Measurements from ENCODE around the gene PIK3C3. TPM values are rescaled to one million over a fixed set of nuclear protein-coding genes. Genes with fewer than 3 reads are reported as not detected.
A peak's percentile ranks its signal among the peaks of the same experiment; 100 is the strongest.

The PIK3C3 gene
- total RNA-seq, 2 donors from 2014 or later = 56.3 to 74.4 TPM

GRCh38 chr18:42080340-42080739 is 125.3 kb downstream of the PIK3C3 start:
- no peak overlapping the region for H3K4me3 Mint-ChIP-seq
- no peak overlapping the region for H3K27ac Mint-ChIP-seq
- H3K9me3 Mint-ChIP-seq = no peaks in the 10 kb centered on the region
- no peak for DNase-seq (ENCODE audit: low spot score)
- no peaks in the 10 kb centered on the region for H3K27me3 Mint-ChIP-seq
- H3K36me3 Mint-ChIP-seq = peaks cover 39% of the 10 kb centered on the region
- H3K4me1 Mint-ChIP-seq (ENCODE audit: low read depth in 2 of 2) = peaks cover 0 to 20% of the 10 kb centered on the region in 2 donors
- no peak for ATAC-seq

- DNase-seq (ENCODE audit: low spot score) (no peak), ATAC-seq (peak in 1 of 2 donors; percentile 56)
- peak overlapping the region in 1 of 2 donors; percentile 56 for H3K27ac Mint-ChIP-seq
- no peaks in the 10 kb centered on the region for H3K27me3 Mint-ChIP-seq
- H3K36me3 Mint-ChIP-seq = peaks cover 33% of the 10 kb centered on the region
- no peaks in the 10 kb centered on the region for H3K9me3 Mint-ChIP-seq
- H3K4me1 Mint-ChIP-seq (ENCODE audit: low read depth in 2 of 2) = peaks cover 0 to 20% of the 10 kb centered on the region in 2 donors
- H3K4me3 Mint-ChIP-seq = peak overlapping the region; percentile 68
These were observed 127.6 kb downstream of the PIK3C3 start for GRCh38 chr18:42082415-42083234.

DNA sequence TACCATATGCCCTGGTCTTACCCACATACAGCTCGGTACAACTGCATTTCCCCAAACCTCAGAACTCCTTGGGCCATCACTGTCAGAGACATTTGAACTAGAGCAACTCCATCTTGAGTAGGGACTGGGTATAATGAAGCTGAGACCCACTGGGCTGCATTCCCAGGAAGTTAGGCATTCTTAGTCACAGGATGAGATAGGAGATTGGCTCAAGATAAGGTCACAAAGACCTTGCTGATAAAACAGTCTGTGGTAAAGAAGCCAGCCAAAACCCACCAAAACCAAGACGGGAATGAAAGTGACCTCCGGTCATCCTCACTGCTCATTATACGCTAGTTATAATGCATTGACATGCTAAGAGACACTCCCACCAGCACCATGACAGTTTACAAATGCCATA is 131.3 kb downstream of the PIK3C3 start:
- Mint-ChIP-seq H3K4me1 (ENCODE audit: low read depth in 2 of 2) (peaks cover 0 to 14% of the 10 kb centered on the region in 2 donors), H3K9me3 (no peaks in the 10 kb centered on the region), H3K36me3 (peaks cover 15% of the 10 kb centered on the region), H3K4me3 (no peak overlapping the region), H3K27me3 (no peaks in the 10 kb centered on the region), H3K27ac (no peak overlapping the region)
- no peak for DNase-seq (ENCODE audit: low spot score)
- no peak for ATAC-seq

- Mint-ChIP-seq H3K4me1 (ENCODE audit: low read depth in 2 of 2) (peaks cover 0 to 11% of the 10 kb centered on the region in 2 donors), H3K27me3 (no peaks in the 10 kb centered on the region), H3K27ac (no peak overlapping the region), H3K9me3 (no peaks in the 10 kb centered on the region), H3K4me3 (no peak overlapping the region), H3K36me3 (peaks cover 12% of the 10 kb centered on the region)
- no peak for ATAC-seq
- DNase-seq (ENCODE audit: low spot score) = no peak
These were observed 132.2 kb downstream of the PIK3C3 start for GRCh38 chr18:42087235-42087634.

GRCh38 chr18:42087876-42088275 is 132.8 kb downstream of the PIK3C3 start:
- H3K4me3 Mint-ChIP-seq = no peak overlapping the region
- H3K4me1 Mint-ChIP-seq (ENCODE audit: low read depth in 2 of 2) = peaks cover 0 to 6% of the 10 kb centered on the region in 2 donors
- ATAC-seq = no peak
- DNase-seq (ENCODE audit: low spot score) = no peak
- no peaks in the 10 kb centered on the region for H3K27me3 Mint-ChIP-seq
- H3K9me3 Mint-ChIP-seq = no peaks in the 10 kb centered on the region
- H3K36me3 Mint-ChIP-seq = peaks cover 6% of the 10 kb centered on the region
- no peak overlapping the region for H3K27ac Mint-ChIP-seq

DNA sequence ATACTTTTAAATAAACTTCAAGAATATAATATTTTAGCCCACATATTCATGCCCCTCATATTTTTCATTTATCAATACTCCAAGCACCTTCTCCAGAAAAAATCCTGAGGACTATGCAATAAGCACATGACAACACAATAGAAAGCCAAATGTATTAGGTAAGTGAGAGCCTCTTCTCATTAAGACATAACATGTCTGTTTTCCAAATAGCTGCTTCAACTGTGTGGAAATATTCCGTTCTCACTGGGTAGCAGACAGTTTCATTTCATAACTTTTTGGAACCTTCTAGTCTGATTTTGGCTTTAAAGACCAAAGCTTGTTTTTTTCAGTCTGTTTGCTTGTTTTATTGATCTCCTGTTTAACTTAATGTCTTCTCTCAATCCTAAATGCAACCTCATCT is 137.8 kb downstream of the PIK3C3 start:
- no peaks in the 10 kb centered on the region for H3K36me3 Mint-ChIP-seq
- H3K4me3 Mint-ChIP-seq = no peak overlapping the region
- peaks cover 0 to 3% of the 10 kb centered on the region in 2 donors for H3K27me3 Mint-ChIP-seq
- no peak overlapping the region for H3K27ac Mint-ChIP-seq
- ATAC-seq = no peak
- no peak for DNase-seq (ENCODE audit: low spot score)
- peaks cover 3% of the 10 kb centered on the region for H3K9me3 Mint-ChIP-seq
- no peaks in the 10 kb centered on the region for H3K4me1 Mint-ChIP-seq (ENCODE audit: low read depth in 2 of 2)

DNA sequence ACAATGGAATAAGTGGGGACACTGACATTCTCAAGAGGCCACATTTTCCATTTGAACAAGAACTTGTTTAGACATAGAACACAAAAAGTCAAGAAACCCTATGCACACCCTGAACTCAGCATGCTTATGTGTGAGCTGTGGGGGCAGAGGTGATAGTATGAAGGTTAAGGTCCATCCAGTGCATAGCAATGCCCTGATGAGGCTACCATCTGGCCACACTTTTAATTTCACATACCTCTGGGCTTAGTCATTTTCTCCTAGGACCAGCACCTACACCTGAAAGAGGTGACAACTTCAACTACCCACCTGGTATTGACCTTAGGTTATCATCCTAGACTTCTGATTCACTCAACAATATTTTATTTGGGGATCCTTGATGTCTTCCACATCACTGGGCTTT is 139.8 kb downstream of the PIK3C3 start:
- Mint-ChIP-seq H3K36me3 (no peaks in the 10 kb centered on the region), H3K27me3 (peaks cover 0 to 5% of the 10 kb centered on the region in 2 donors), H3K9me3 (peaks cover 3% of the 10 kb centered on the region), H3K4me1 (ENCODE audit: low read depth in 2 of 2) (no peaks in the 10 kb centered on the region), H3K27ac (no peak overlapping the region), H3K4me3 (no peak overlapping the region)
- DNase-seq (ENCODE audit: low spot score) (no peak), ATAC-seq (no peak)

DNA sequence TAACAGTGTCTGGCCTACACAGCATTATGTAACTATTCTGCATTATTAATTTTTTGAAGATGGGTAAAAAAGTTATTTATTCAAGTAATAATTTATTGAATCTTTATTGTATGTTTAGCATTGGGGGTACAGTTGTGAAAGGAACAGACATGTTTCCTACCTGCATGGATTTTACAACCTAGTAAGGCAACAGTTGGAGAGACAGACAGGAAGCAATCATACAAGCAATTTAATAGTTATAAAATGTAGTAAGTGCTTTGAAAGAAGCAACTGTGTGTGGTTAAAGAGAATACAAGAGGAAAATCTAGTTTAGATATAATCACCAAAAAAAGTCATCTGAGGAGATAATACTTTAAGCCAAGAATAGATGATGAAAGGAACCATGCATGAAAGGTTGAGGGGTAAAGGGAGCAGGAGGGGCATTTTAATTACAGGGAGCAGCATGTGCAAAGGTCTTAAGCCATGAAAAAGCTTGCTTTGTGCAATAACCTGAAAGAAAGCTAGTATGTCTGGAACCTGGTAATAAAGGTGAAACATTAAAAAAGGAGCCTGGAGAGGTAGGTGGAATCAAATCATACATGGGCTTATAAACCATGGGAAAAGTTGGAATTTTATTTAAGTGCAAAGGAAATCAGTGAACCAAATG is 140.8 kb downstream of the PIK3C3 start:
- Mint-ChIP-seq H3K27me3 (peaks cover 0 to 5% of the 10 kb centered on the region in 2 donors), H3K9me3 (peaks cover 3% of the 10 kb centered on the region), H3K4me3 (no peak overlapping the region), H3K4me1 (ENCODE audit: low read depth in 2 of 2) (no peaks in the 10 kb centered on the region), H3K36me3 (no peaks in the 10 kb centered on the region), H3K27ac (no peak overlapping the region)
- DNase-seq (ENCODE audit: low spot score) (no peak), ATAC-seq (no peak)

DNA sequence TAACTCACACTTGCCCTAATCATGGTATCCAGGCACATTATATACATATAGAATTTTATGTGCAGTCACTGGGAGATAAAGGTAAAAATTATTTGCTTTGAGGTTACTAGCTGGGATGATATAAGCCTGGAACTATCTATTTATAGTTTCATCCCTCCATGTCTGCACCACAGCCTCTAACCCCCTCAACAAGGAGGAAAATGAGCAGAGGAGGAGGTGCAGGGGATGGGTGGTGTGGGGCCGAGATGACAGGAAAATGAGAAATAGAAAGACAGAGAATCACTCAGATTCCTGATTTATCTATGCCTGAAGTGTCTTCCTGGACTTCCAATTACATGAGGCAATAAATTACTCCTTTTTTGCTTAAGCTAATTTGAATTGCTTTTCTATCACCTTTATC is 145.2 kb downstream of the PIK3C3 start:
- Mint-ChIP-seq H3K4me1 (ENCODE audit: low read depth in 2 of 2) (no peaks in the 10 kb centered on the region), H3K27me3 (peaks cover 0 to 5% of the 10 kb centered on the region in 2 donors), H3K4me3 (no peak overlapping the region), H3K27ac (no peak overlapping the region), H3K36me3 (no peaks in the 10 kb centered on the region), H3K9me3 (peaks cover 3% of the 10 kb centered on the region)
- DNase-seq (ENCODE audit: low spot score) = no peak
- ATAC-seq = no peak

GRCh38 chr18:42100911-42101310 is 145.9 kb downstream of the PIK3C3 start:
- Mint-ChIP-seq H3K4me1 (ENCODE audit: low read depth in 2 of 2) (no peaks in the 10 kb centered on the region), H3K36me3 (no peaks in the 10 kb centered on the region), H3K27ac (no peak overlapping the region), H3K9me3 (peaks cover 3% of the 10 kb centered on the region), H3K27me3 (peaks cover 0 to 5% of the 10 kb centered on the region in 2 donors), H3K4me3 (no peak overlapping the region)
- DNase-seq (ENCODE audit: low spot score) (no peak), ATAC-seq (no peak)

GRCh38 chr18:42105394-42105793 is 150.4 kb downstream of the PIK3C3 start:
- no peak overlapping the region for H3K27ac Mint-ChIP-seq
- H3K36me3 Mint-ChIP-seq = no peaks in the 10 kb centered on the region
- H3K4me1 Mint-ChIP-seq (ENCODE audit: low read depth in 2 of 2) = no peaks in the 10 kb centered on the region
- no peak overlapping the region for H3K4me3 Mint-ChIP-seq
- ATAC-seq = no peak
- DNase-seq (ENCODE audit: low spot score) = no peak
- no peaks in the 10 kb centered on the region for H3K9me3 Mint-ChIP-seq
- no peaks in the 10 kb centered on the region for H3K27me3 Mint-ChIP-seq

- Mint-ChIP-seq H3K36me3 (no peaks in the 10 kb centered on the region), H3K9me3 (no peaks in the 10 kb centered on the region), H3K4me3 (no peak overlapping the region), H3K27ac (no peak overlapping the region), H3K27me3 (no peaks in the 10 kb centered on the region), H3K4me1 (ENCODE audit: low read depth in 2 of 2) (no peaks in the 10 kb centered on the region)
- ATAC-seq (no peak), DNase-seq (ENCODE audit: low spot score) (no peak)
These were observed 151.8 kb downstream of the PIK3C3 start for GRCh38 chr18:42106784-42107183.

GRCh38 chr18:42107287-42107686 is 152.3 kb downstream of the PIK3C3 start:
- H3K4me1 Mint-ChIP-seq (ENCODE audit: low read depth in 2 of 2) = no peaks in the 10 kb centered on the region
- no peak overlapping the region for H3K4me3 Mint-ChIP-seq
- DNase-seq (ENCODE audit: low spot score) (no peak), ATAC-seq (no peak)
- no peak overlapping the region for H3K27ac Mint-ChIP-seq
- H3K27me3 Mint-ChIP-seq = no peaks in the 10 kb centered on the region
- H3K9me3 Mint-ChIP-seq = no peaks in the 10 kb centered on the region
- no peaks in the 10 kb centered on the region for H3K36me3 Mint-ChIP-seq

- no peak overlapping the region for H3K4me3 Mint-ChIP-seq
- ATAC-seq (no peak), DNase-seq (ENCODE audit: low spot score) (no peak)
- no peaks in the 10 kb centered on the region for H3K36me3 Mint-ChIP-seq
- no peak overlapping the region for H3K27ac Mint-ChIP-seq
- no peaks in the 10 kb centered on the region for H3K9me3 Mint-ChIP-seq
- no peaks in the 10 kb centered on the region for H3K27me3 Mint-ChIP-seq
- H3K4me1 Mint-ChIP-seq (ENCODE audit: low read depth in 2 of 2) = peaks cover 0 to 3% of the 10 kb centered on the region in 2 donors
These were observed 152.8 kb downstream of the PIK3C3 start for GRCh38 chr18:42107691-42108450.
